ENCODE data around the gene NT5E. TPM values are rescaled to one million over a fixed set of nuclear protein-coding genes. Genes with fewer than 3 reads are reported as not detected.

The NT5E gene
- total RNA-seq, 1 donor from 2014 or later, result 0.29 TPM

GRCh38 chr6:85416766-85417165 lies 33.1 kb upstream of the NT5E start:
- TF ChIP-seq, protein P1, sequence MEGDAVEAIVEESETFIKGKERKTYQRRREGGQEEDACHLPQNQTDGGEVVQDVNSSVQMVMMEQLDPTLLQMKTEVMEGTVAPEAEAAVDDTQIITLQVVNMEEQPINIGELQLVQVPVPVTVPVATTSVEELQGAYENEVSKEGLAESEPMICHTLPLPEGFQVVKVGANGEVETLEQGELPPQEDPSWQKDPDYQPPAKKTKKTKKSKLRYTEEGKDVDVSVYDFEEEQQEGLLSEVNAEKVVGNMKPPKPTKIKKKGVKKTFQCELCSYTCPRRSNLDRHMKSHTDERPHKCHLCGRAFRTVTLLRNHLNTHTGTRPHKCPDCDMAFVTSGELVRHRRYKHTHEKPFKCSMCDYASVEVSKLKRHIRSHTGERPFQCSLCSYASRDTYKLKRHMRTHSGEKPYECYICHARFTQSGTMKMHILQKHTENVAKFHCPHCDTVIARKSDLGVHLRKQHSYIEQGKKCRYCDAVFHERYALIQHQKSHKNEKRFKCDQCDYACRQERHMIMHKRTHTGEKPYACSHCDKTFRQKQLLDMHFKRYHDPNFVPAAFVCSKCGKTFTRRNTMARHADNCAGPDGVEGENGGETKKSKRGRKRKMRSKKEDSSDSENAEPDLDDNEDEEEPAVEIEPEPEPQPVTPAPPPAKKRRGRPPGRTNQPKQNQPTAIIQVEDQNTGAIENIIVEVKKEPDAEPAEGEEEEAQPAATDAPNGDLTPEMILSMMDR (IDR thresholded peaks at IDR 0.05; ENCODE audit: partially characterized antibody, unreplicated experiment), result no peak
- no peak for DNase-seq
- Mint-ChIP-seq H3K36me3 (ENCODE audit: unreplicated experiment) (no peaks in the 10 kb centered on the region), H3K27ac (ENCODE audit: unreplicated experiment) (no peak overlapping the region), H3K4me3 (ENCODE audit: unreplicated experiment) (no peak overlapping the region), H3K9me3 (ENCODE audit: unreplicated experiment) (no peaks in the 10 kb centered on the region), H3K4me1 (ENCODE audit: low read depth, unreplicated experiment) (no peaks in the 10 kb centered on the region), H3K27me3 (ENCODE audit: unreplicated experiment) (no peaks in the 10 kb centered on the region)

DNA sequence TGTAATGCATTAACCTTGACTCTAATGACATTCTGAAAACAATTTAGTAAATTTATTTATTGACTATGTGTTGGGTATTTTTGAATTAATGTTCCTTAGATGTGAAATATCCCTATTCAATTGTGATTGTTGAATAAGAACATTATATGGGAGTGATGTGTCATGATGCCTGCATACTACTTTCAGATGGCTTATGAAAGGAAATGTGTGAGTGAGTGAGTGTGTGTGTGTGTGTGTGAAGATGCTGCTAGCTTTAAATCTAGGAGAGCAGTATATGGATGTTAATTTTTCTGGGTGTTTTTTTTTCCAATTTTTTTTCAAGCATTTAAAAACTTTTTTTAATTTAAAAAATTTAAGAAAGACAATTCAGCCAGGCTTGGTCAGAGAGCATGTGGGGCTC lies 32.5 kb upstream of the NT5E start:
- Mint-ChIP-seq H3K27me3 (ENCODE audit: unreplicated experiment) (no peaks in the 10 kb centered on the region), H3K27ac (ENCODE audit: unreplicated experiment) (no peak overlapping the region), H3K4me3 (ENCODE audit: unreplicated experiment) (no peak overlapping the region), H3K4me1 (ENCODE audit: low read depth, unreplicated experiment) (no peaks in the 10 kb centered on the region), H3K36me3 (ENCODE audit: unreplicated experiment) (no peaks in the 10 kb centered on the region), H3K9me3 (ENCODE audit: unreplicated experiment) (no peaks in the 10 kb centered on the region)
- TF ChIP-seq, protein P1 (IDR thresholded peaks at IDR 0.05; ENCODE audit: partially characterized antibody, unreplicated experiment), result no peak
- no peak for DNase-seq

- no peak overlapping the region for H3K4me3 Mint-ChIP-seq (ENCODE audit: unreplicated experiment)
- H3K9me3 Mint-ChIP-seq (ENCODE audit: unreplicated experiment), result no peaks in the 10 kb centered on the region
- H3K27ac Mint-ChIP-seq (ENCODE audit: unreplicated experiment), result no peak overlapping the region
Measured at GRCh38 chr6:85418059-85418458, 31.8 kb upstream of the NT5E start.

GRCh38 chr6:85419046-85419759 lies 30.7 kb upstream of the NT5E start:
- H3K9me3 Mint-ChIP-seq (ENCODE audit: unreplicated experiment), result no peaks in the 10 kb centered on the region
- no peak for DNase-seq
- H3K4me1 Mint-ChIP-seq (ENCODE audit: low read depth, unreplicated experiment), result no peaks in the 10 kb centered on the region
- no peak overlapping the region for H3K4me3 Mint-ChIP-seq (ENCODE audit: unreplicated experiment)
- TF ChIP-seq, protein P1 (IDR thresholded peaks at IDR 0.05; ENCODE audit: partially characterized antibody, unreplicated experiment), result no peak
- H3K36me3 Mint-ChIP-seq (ENCODE audit: unreplicated experiment), result no peaks in the 10 kb centered on the region
- H3K27ac Mint-ChIP-seq (ENCODE audit: unreplicated experiment), result no peak overlapping the region
- H3K27me3 Mint-ChIP-seq (ENCODE audit: unreplicated experiment), result no peaks in the 10 kb centered on the region

More at GRCh38 chr6:85418059-85418458, 31.8 kb upstream of the NT5E start:
- no peaks in the 10 kb centered on the region for H3K27me3 Mint-ChIP-seq (ENCODE audit: unreplicated experiment)
- H3K36me3 Mint-ChIP-seq (ENCODE audit: unreplicated experiment), result no peaks in the 10 kb centered on the region
- TF ChIP-seq, protein P1 (IDR thresholded peaks at IDR 0.05; ENCODE audit: partially characterized antibody, unreplicated experiment), result no peak
- H3K4me1 Mint-ChIP-seq (ENCODE audit: low read depth, unreplicated experiment), result no peaks in the 10 kb centered on the region
- DNase-seq, result no peak

DNA sequence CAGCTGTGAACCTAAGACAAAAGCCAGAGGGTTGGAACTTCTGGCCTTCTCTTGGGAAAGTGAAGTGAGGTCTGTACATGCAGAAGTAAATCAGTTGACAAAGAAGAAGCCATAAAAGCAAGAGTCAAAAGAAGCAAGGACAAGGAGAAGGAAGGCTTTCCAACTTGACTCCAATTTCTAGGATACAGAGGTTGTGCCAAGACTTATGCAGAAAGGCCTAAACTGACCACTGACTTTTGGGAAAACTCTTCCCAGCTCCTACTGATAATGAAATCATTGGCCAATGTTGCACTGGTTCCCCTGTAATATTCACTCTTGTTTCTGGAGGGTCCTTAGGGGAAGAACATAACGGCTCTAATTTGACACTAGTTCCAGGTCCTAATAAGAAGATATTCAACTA lies 29.3 kb upstream of the NT5E start:
- Mint-ChIP-seq H3K27ac (ENCODE audit: unreplicated experiment) (no peak overlapping the region), H3K36me3 (ENCODE audit: unreplicated experiment) (no peaks in the 10 kb centered on the region)

More for the DNA sequence above, 29.3 kb upstream of the NT5E start:
- Mint-ChIP-seq H3K4me1 (ENCODE audit: low read depth, unreplicated experiment) (no peaks in the 10 kb centered on the region), H3K4me3 (ENCODE audit: unreplicated experiment) (no peak overlapping the region), H3K27me3 (ENCODE audit: unreplicated experiment) (no peaks in the 10 kb centered on the region), H3K9me3 (ENCODE audit: unreplicated experiment) (no peaks in the 10 kb centered on the region)
- TF ChIP-seq, protein P1 (IDR thresholded peaks at IDR 0.05; ENCODE audit: partially characterized antibody, unreplicated experiment), result no peak
- no peak for DNase-seq
